ENCODE measurements around the gene NAGPA.

- TF ChIP-seq CTCF (IDR thresholded peaks at IDR 0.05; ENCODE audit: low read length) (no peak), EZH2 (IDR thresholded peaks at IDR 0.05; ENCODE audit: borderline replicate concordance, low read length) (no peak)
Measured at GRCh38 chr16:4987250-4987579, 46.5 kb downstream of the NAGPA start.

Data from OCI-LY1 (cell line).